ENCODE measurements around the gene MLPH.

DNA sequence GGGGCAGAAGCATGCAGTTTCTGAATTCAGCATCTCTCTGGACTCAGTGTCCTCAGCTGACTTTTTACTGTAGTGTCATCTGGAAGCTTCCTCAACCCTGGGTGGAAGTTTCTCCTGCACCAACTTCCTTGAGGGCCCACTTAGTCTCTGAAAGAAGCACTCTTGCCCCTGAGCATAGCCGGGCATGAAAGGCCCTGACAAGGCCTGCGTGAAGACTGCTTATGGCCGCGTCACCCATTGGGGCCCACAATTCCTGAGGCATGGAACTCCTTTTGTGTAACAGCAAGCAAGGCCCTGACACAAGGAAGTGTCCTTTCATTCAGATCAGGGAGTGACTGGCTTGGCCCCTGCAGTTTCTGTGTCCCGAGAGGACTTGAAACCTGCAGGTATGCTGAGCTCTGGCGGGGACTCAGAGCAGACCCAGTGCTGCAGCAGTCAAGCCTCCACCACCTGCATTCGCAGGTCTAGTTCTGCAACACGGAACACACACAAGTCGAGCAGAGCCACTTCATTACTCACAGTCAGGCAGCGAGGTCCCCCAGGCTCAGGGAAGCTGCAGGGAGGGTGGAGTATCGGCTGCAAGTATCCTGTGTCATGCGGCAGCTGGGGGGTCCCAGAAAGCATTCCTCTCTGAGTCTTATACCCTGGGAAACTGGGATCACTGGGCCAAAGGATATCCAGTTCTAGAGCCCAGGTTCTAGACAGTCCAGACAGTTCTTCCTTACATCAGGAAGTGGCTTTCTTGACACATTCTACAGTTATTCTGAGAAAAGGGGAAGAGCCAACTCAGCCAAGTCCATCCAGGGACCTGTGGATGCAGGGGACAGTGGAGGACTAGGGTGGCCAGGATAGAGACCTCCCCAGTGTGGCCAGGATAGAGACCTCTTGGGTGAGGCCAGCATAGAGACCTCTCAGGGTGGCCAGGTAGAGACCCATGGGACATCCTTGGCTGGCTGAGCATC lies 43.7 kb downstream of the MLPH start:
- no peak for TF ChIP-seq POLR2A (IDR thresholded peaks at IDR 0.05; ENCODE audit: low read depth, low read length)
- TF ChIP-seq POLR2AphosphoS5 (IDR thresholded peaks at IDR 0.05; ENCODE audit: low read depth, low read length), result no peak
- TF ChIP-seq TAF1 (IDR thresholded peaks at IDR 0.05; ENCODE audit: low read depth, low read length), result no peak
- TF ChIP-seq PAX5 (IDR thresholded peaks at IDR 0.05; ENCODE audit: insufficient read depth, low read length, severe bottlenecking), result no peak
